ENCODE data around the gene SRRM3.

- TF ChIP-seq ZFP37 (tag by site-specific recombination; IDR thresholded peaks at IDR 0.05), result no peak
- TF ChIP-seq ZNF174 (tag by site-specific recombination; IDR thresholded peaks at IDR 0.05), result no peak
- no peak for TF ChIP-seq ZNF529 (tag by site-specific recombination; IDR thresholded peaks at IDR 0.05; ENCODE audit: insufficient replicate concordance)
- no peak for TF ChIP-seq PBX3 (CRISPR knock-in tag; IDR thresholded peaks at IDR 0.05)
- TF ChIP-seq CTCF (tag by site-specific recombination; IDR thresholded peaks at IDR 0.05), result no peak
- no peak for TF ChIP-seq ZNF155 (tag by site-specific recombination; IDR thresholded peaks at IDR 0.05)
- TF ChIP-seq ZNF311 (tag by site-specific recombination; IDR thresholded peaks at IDR 0.05; ENCODE audit: borderline replicate concordance), result no peak
- no peak for TF ChIP-seq ZNF366 (tag by site-specific recombination; conservative IDR thresholded peaks at IDR 0.05)
- TF ChIP-seq ZNF175 (tag by site-specific recombination; IDR thresholded peaks at IDR 0.05), result no peak
- no peak for TF ChIP-seq GLIS2 (tag by site-specific recombination; IDR thresholded peaks at IDR 0.05)
Observed at GRCh38 chr7:76230214-76230613, 28.5 kb downstream of the SRRM3 start.

Measured in HEK293 (cell line).